ENCODE measurements around the gene HSD17B12.

HSD17B12 gene

GRCh38 chr11:43747130-43747802, 66.7 kb downstream of the HSD17B12 start:
- Histone ChIP-seq H3K36me3 (no peaks in the 10 kb centered on the region), H3K27me3 (no peaks in the 10 kb centered on the region), H3K4me3 (no peak overlapping the region), H3K27ac (no peak overlapping the region), H3K4me1 (no peaks in the 10 kb centered on the region), H3K9me3 (no peaks in the 10 kb centered on the region)
- no peak for DNase-seq
- no peak for TF ChIP-seq CTCF (IDR thresholded peaks at IDR 0.05)
- intact Hi-C loops (cut with DNase I; ENCODE audit: low total_unique reads) = no loop called here

GRCh38 chr11:43748095-43748494, 67.6 kb downstream of the HSD17B12 start:
- Histone ChIP-seq H3K27me3 (no peaks in the 10 kb centered on the region), H3K4me3 (no peak overlapping the region), H3K9me3 (no peaks in the 10 kb centered on the region), H3K36me3 (no peaks in the 10 kb centered on the region), H3K4me1 (no peaks in the 10 kb centered on the region), H3K27ac (no peak overlapping the region)
- DNase-seq = no peak
- intact Hi-C loops (cut with DNase I; ENCODE audit: low total_unique reads) = no loop called here
- TF ChIP-seq CTCF (IDR thresholded peaks at IDR 0.05) = no peak

- no peaks in the 10 kb centered on the region for H3K27me3 ChIP-seq
- no peak for DNase-seq
- no peaks in the 10 kb centered on the region for H3K4me1 ChIP-seq
- intact Hi-C loops (cut with DNase I; ENCODE audit: low total_unique reads) = no loop called here
- no peak overlapping the region for H3K27ac ChIP-seq
- peaks cover 0 to 14% (median 9%) of the 10 kb centered on the region in 3 donors for H3K36me3 ChIP-seq
- no peaks in the 10 kb centered on the region for H3K9me3 ChIP-seq
- no peak overlapping the region for H3K4me3 ChIP-seq
- no peak for TF ChIP-seq CTCF (IDR thresholded peaks at IDR 0.05)
Measured at GRCh38 chr11:43751726-43752125, 71.2 kb downstream of the HSD17B12 start.

GRCh38 chr11:43756575-43756974, 76.0 kb downstream of the HSD17B12 start:
- no peak overlapping the region for H3K27ac ChIP-seq
- DNase-seq = no peak
- H3K4me3 ChIP-seq = no peak overlapping the region
- intact Hi-C loops (cut with DNase I; ENCODE audit: low total_unique reads) = no loop called here
- no peaks in the 10 kb centered on the region for H3K27me3 ChIP-seq
- peaks cover 0 to 23% (median 9%) of the 10 kb centered on the region in 3 donors for H3K36me3 ChIP-seq
- no peak for TF ChIP-seq CTCF (IDR thresholded peaks at IDR 0.05)
- H3K9me3 ChIP-seq = no peaks in the 10 kb centered on the region
- H3K4me1 ChIP-seq = no peaks in the 10 kb centered on the region

- H3K4me1 ChIP-seq = no peaks in the 10 kb centered on the region
- no peaks in the 10 kb centered on the region for H3K9me3 ChIP-seq
- peaks cover 0 to 24% (median 9%) of the 10 kb centered on the region in 3 donors for H3K36me3 ChIP-seq
- no peak for DNase-seq
- H3K27me3 ChIP-seq = no peaks in the 10 kb centered on the region
- no peak overlapping the region for H3K4me3 ChIP-seq
- intact Hi-C loops (cut with DNase I; ENCODE audit: low total_unique reads) = no loop called here
- H3K27ac ChIP-seq = no peak overlapping the region
- no peak for TF ChIP-seq CTCF (IDR thresholded peaks at IDR 0.05)
Measured at GRCh38 chr11:43758927-43759326, 78.4 kb downstream of the HSD17B12 start.
